ENCODE measurements around the gene PHF13.
A peak's percentile ranks its signal among the peaks of the same experiment; 100 is the strongest.

The PHF13 gene

DNA sequence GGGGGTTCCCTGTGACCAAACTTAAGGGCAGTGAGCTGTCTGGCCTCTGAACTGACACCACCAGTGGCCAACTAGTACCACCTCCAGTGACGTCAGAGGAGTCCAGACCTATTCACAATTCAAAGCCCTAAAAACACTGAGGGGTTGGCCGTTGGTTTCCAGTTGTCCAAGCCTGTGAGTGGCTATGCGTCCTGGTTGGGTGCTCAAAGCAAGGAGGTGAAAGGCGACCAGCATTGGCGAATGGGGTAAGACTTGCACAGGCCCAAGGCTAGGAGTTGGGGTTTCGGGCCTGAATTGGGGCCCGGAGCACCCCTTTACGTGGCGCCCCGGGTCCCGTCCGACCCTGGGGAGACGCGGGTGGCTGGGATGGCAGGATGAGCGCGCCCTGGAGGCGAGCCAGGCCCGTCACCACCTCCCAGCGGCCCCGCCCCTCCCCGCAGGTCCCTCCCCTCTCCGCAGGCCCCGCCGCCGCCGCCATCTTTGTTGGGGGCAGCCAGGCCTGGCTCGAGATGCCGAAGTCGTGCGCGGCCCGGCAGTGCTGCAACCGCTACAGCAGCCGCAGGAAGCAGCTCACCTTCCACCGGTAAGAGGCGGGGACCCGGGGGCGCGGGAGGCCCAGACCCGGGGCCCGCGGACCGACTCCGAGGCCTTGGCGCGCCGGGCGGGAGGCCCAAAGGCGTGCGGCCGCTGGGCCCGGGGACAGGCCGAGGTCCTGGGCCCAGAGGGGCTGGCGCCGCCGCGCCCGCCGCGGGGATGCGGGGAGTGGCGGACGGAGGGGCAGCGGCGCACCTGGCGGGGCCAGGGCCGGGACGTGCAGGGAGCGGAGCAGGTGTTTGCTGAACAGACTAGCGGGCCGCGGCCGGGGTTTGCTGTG is 11.4 kb downstream of the PHF13 start, which contains the start of gene THAP3:
Gene THAP3, plus strand, starts transcription at position 159 of the 874 bp plus-strand sequence. Its CDS starts 351 bp downstream, at position 510.
- peak; percentile 85 for DNase-seq (ENCODE audit: low read depth)
- peak within 1 kb of the TSS; percentile 72 for H3K4me3 ChIP-seq (ENCODE audit: low read length)
- TF ChIP-seq, protein P1, sequence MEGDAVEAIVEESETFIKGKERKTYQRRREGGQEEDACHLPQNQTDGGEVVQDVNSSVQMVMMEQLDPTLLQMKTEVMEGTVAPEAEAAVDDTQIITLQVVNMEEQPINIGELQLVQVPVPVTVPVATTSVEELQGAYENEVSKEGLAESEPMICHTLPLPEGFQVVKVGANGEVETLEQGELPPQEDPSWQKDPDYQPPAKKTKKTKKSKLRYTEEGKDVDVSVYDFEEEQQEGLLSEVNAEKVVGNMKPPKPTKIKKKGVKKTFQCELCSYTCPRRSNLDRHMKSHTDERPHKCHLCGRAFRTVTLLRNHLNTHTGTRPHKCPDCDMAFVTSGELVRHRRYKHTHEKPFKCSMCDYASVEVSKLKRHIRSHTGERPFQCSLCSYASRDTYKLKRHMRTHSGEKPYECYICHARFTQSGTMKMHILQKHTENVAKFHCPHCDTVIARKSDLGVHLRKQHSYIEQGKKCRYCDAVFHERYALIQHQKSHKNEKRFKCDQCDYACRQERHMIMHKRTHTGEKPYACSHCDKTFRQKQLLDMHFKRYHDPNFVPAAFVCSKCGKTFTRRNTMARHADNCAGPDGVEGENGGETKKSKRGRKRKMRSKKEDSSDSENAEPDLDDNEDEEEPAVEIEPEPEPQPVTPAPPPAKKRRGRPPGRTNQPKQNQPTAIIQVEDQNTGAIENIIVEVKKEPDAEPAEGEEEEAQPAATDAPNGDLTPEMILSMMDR (conservative IDR thresholded peaks at IDR 0.05; ENCODE audit: low read length), result no peak

DNA sequence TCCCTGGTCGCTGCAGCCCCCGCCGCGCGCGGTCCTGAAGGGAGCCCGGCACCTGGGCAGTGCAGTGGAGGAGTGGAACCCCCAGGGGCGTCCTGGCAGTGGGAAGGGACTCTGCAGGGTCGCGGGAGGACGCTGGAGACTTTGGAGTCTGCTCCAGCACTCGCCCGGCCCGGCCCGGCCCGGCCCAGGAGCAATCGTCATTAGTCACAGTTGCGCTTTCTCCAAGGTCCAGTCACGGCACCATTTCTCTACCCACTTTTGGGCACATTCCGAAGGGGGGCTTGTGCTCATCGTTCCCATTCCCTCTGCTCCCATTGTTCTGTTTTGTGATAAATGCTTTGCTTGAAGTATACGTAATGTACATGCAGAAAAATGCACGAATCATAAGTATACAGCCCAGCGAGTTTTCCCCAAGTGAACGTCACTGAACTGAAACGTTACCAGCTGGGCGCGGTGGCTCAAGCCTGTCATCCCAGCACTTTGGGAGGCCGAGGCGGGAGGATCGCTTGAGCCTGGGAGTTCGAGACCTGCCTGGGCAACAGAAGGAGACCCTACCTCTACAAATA is 12.1 kb downstream of the PHF13 start:
- H3K4me3 ChIP-seq (ENCODE audit: low read length), result peak overlapping the region; percentile 72
- peak; percentile 79 for DNase-seq (ENCODE audit: low read depth)
- TF ChIP-seq, protein P1 (conservative IDR thresholded peaks at IDR 0.05; ENCODE audit: low read length), result no peak

DNA sequence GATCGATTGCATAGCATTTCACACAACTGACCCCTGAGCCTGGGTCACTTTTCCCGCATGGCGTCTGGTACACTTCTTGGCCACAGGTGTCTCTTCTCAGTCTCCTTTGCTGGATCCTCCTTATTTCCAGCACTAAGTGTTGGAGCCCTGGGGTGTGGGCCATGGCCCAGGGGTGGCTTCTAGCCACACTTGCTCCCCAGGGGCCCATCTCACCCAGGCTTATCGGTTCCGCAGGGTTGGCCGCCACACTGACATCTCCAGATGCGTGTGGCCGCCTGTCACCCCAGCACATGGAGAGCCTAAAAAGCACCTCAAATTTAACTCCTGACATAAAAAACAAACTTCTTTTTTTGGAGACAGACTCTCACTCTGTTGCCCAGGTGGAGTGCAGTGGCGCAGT is 13.5 kb downstream of the PHF13 start:
- DNase-seq (ENCODE audit: low read depth), result no peak
- TF ChIP-seq, protein P1 (conservative IDR thresholded peaks at IDR 0.05; ENCODE audit: low read length), result no peak
- no peak overlapping the region for H3K4me3 ChIP-seq (ENCODE audit: low read length)

DNA sequence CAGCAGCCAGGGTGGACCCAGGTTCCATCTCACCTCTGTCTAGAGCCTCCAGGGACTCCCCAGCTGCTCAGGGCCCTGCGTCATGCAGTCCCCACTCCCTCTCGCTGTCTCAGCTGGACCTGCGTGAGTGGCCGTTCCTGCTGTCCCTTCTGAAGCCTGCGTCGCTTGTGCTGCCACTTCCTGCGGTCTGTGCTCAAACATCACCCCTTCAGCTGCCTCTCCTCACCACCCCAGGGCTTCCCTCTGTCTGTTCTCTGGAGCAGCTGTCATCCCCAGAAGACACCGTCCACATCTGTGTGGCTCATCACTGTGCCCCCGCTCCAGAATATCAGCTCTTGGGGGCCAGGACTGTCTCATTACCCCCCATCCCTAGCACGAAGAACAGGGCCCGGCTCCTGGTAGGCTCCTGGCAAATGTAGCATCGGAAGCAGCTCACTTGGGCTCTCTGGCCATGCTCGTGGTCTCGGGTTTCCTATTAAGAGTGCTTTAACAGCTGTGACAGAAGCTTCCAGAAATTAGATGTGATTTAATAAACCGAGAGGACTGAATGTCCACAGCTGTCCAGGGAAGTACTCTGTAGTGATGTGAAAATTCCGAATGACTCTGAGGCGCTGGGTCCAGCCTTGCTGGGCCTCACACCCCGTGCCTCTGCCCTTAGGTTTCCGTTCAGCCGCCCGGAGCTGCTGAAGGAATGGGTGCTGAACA is 14.5 kb downstream of the PHF13 start:
- H3K4me3 ChIP-seq (ENCODE audit: low read length), result no peak overlapping the region
- no peak for DNase-seq (ENCODE audit: low read depth)
- TF ChIP-seq, protein P1 (conservative IDR thresholded peaks at IDR 0.05; ENCODE audit: low read length), result no peak

DNA sequence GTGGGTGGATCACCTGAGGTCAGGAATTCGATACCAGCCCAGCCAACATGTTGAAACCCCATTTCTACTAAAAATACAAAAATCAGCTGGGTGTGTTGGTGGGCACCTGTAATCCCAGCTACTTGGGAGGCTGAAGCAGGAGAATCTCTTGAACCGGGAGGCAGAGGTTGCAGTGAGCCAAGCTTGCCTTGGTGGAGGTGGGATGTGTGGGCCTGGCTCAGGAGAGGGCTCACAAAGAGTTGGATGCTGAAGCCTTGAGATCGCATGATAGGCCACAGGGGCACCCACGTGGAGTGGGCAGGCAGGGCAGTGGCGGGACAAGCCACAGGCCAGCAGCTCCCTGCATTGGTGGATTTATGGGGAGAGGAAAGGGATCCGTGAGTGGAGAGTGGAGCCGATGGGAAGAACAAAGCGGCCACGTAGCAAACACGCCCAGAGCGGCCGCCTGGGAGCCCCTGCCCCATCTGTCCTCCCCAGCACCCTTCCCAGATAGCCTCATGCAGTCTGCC is 15.5 kb downstream of the PHF13 start:
- no peak for DNase-seq (ENCODE audit: low read depth)
- no peak overlapping the region for H3K4me3 ChIP-seq (ENCODE audit: low read length)
- TF ChIP-seq, protein P1 (conservative IDR thresholded peaks at IDR 0.05; ENCODE audit: low read length), result no peak

DNA sequence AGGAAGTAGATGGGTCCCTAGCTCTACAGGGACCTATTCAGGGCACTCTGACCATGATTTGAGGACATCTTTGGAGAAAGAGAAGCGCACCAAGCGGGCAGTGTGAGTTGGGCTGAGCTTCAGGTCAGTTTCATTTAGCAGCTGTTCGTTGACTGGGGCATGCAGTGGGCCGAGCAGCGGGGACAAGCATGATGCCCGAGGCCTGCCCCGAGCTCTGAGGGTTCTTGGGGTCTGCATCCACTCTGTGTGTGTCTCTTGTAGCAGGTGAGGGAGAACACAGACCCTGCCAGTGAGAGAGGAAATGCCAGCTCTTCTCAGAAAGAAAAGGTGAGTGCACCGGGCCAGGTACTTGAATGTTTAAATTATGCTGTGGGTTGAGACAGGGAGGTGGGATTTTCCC is 16.5 kb downstream of the PHF13 start:
- no peak overlapping the region for H3K4me3 ChIP-seq (ENCODE audit: low read length)
- no peak for DNase-seq (ENCODE audit: low read depth)
- TF ChIP-seq, protein P1 (conservative IDR thresholded peaks at IDR 0.05; ENCODE audit: low read length), result no peak

Measured in AG10803 (cell line).